ENCODE measurements around the gene CPNE5.

DNA sequence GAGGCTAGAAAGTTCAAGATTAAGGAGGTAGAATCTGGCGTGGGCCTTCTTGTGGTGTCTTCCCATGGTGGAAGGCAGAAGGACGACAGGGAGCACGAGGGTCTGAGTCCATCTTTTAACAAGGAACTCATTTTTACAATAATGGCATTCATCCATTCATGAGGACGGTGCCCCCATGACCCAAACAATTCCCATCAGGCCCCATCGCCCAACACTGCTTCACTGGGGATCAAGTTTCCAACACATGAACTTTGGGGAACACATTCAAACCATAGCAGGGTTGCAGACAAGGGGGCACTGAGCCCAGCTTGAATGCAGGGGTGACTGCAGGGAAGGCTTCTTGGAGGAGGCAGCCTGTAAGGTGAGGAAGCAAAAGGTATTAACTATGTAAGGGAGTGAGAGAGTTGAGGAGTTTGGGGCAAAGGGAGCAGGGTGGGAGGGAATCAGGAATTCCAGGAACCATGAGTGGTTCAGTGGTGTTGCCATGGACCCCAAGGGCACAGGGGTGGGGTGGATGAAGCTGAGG, 136.1 kb downstream of the CPNE5 start:
- TF ChIP-seq CTCF (IDR thresholded peaks at IDR 0.05) (no peak), EP300 (IDR thresholded peaks at IDR 0.05) (no peak)

Measured in ovary (tissue), 3 donors.